ENCODE measurements around the gene SLC35F3.
"Not testable (repeated sequence)": the region's sequence is repeated elsewhere in the genome, so short reads cannot be mapped to it uniquely, and the experiment has no call there.

SLC35F3 gene

GRCh38 chr1:234345237-234345636 lies 440.8 kb downstream of the SLC35F3 start:
- FAIRE-seq = no peak
- DNase-seq (ENCODE audit: insufficient read length, low spot score) = no peak
- TF ChIP-seq CTCF (IDR thresholded peaks at IDR 0.05; ENCODE audit: insufficient read depth, missing control alignments) = no peak

GRCh38 chr1:234348964-234349363 lies 444.5 kb downstream of the SLC35F3 start:
- DNase-seq (ENCODE audit: insufficient read length, low spot score) = no peak
- TF ChIP-seq CTCF (IDR thresholded peaks at IDR 0.05; ENCODE audit: insufficient read depth, missing control alignments) = no peak
- no peak for FAIRE-seq

- no peak for DNase-seq (ENCODE audit: insufficient read length, low spot score)
- no peak for TF ChIP-seq CTCF (IDR thresholded peaks at IDR 0.05; ENCODE audit: insufficient read depth, missing control alignments)
- FAIRE-seq = peak; percentile 93
Measured at GRCh38 chr1:234355782-234356510, 451.5 kb downstream of the SLC35F3 start.

GRCh38 chr1:234356615-234357269 lies 452.3 kb downstream of the SLC35F3 start:
- DNase-seq (ENCODE audit: insufficient read length, low spot score) = not testable (repeated sequence)
- FAIRE-seq = peak; percentile 80

GRCh38 chr1:234357831-234358230 lies 453.4 kb downstream of the SLC35F3 start:
- DNase-seq (ENCODE audit: insufficient read length, low spot score) (no peak), FAIRE-seq (peak; percentile 71)
- TF ChIP-seq CTCF (IDR thresholded peaks at IDR 0.05; ENCODE audit: insufficient read depth, missing control alignments) = no peak

GRCh38 chr1:234361102-234361603 lies 456.7 kb downstream of the SLC35F3 start:
- peak; percentile 41 for FAIRE-seq

GRCh38 chr1:234362558-234362957 lies 458.1 kb downstream of the SLC35F3 start:
- no peak for DNase-seq (ENCODE audit: insufficient read length, low spot score)
- TF ChIP-seq CTCF (IDR thresholded peaks at IDR 0.05; ENCODE audit: insufficient read depth, missing control alignments) = no peak
- peak; percentile 67 for FAIRE-seq

More at GRCh38 chr1:234361102-234361603, 456.7 kb downstream of the SLC35F3 start:
- no peak for TF ChIP-seq CTCF (IDR thresholded peaks at IDR 0.05; ENCODE audit: insufficient read depth, missing control alignments)
- no peak for DNase-seq (ENCODE audit: insufficient read length, low spot score)

Data from D721Med (cell line).